ENCODE results near the gene SGF29. TPM values are rescaled to one million over a fixed set of nuclear protein-coding genes. Genes with fewer than 3 reads are reported as not detected.

SGF29 gene
- total and polyA plus RNA-seq, 12 donors: 18.4 to 118 (median 29.9) TPM

DNA sequence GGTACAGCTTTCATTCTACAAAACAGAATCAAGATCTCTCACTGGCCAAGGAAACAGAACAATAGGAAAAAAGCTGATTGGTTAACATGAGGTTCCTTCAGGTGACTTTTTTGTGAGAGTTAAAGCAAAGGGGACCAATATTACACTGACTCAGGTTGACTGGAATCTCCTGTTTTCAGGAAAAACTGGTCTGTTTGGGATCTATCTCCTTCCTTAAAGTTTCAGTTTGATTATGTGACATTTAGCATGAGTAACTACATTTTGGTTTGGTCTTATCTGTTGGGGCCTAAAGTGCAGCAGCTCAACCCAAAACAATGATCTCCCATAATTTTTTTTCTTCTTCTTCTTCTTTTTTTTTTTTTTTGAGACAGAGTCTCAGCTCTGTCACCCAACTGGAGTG lies 24.6 kb upstream of the SGF29 start:
- Histone ChIP-seq H3K27me3 (no peaks in the 10 kb centered on the region), H3K27ac (peak overlapping the region in 3 of 5 donors; percentile 58 to 67 (median 60)), H3K36me3 (replicated peaks in 1 of 2) (no peaks in the 10 kb centered on the region), H3K4me1 (replicated peaks in 1 of 2) (peaks cover 27 to 28% of the 10 kb centered on the region in 2 donors), H3K4me3 (no peak overlapping the region), H3K9me3 (replicated peaks in 1 of 3) (no peaks in the 10 kb centered on the region)
- TF ChIP-seq POLR2A (IDR thresholded peaks at IDR 0.05): no peak
- DNase-seq: no peak
- intact Hi-C loops (cut with DNase I): no loop called here

DNA sequence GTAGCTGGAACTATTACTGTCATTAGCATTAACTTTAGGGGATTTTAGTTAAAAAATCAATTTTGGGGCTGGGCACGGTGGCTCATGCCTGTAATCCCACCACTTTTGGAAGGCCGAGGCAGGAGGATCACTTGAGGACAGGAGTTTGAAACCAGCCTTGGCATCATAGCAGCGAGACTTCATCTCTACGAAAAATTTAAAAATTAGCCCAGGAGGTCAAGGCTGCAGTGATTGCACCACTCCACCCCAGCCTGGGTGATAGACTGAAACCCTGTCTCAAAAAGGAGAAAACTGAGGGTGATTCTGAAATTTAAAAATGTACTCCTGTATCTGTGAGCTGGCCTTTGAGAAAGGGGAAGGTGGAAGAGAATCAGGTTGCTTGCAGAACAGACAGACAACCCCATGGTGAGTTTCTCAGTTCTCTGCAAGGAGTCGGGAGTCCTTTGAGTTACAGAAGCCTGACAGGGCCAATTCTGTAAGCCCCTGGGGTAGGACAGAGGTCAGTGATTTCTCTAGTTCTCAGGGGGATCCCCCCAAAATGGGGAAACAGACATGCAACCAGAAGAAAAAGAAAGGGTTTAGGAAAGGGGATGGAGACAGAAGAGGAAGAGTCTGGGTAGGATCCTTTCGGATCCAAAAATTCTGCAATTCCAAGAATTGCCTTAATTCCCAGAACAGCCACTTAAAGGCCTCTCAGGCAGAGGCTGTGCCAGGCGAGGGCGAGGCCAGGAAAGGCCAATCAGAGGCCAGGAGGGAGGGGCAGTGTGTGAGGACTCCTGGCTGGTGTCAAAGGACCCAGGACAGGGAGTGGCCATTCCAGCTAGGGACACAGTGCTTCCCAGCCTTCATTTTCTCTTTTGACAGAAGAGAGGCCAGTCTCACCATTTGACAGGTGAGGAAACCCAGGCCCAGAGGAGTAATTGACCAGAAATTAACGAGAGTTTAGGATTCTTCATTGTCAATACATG lies 21.7 kb upstream of the SGF29 start:
- peak; percentile 72 to 93 (median 90) for DNase-seq
- H3K9me3 ChIP-seq (replicated peaks in 1 of 3): no peaks in the 10 kb centered on the region
- H3K4me1 ChIP-seq (replicated peaks in 1 of 2): peaks cover 28 to 39% of the 10 kb centered on the region in 2 donors
- H3K27ac ChIP-seq: peak overlapping the region; percentile 60 to 84 (median 62)
- H3K4me3 ChIP-seq: no peak overlapping the region
- peak in 1 of 2 donors; percentile 64 for TF ChIP-seq POLR2A (IDR thresholded peaks at IDR 0.05)
- TF ChIP-seq, protein P1, sequence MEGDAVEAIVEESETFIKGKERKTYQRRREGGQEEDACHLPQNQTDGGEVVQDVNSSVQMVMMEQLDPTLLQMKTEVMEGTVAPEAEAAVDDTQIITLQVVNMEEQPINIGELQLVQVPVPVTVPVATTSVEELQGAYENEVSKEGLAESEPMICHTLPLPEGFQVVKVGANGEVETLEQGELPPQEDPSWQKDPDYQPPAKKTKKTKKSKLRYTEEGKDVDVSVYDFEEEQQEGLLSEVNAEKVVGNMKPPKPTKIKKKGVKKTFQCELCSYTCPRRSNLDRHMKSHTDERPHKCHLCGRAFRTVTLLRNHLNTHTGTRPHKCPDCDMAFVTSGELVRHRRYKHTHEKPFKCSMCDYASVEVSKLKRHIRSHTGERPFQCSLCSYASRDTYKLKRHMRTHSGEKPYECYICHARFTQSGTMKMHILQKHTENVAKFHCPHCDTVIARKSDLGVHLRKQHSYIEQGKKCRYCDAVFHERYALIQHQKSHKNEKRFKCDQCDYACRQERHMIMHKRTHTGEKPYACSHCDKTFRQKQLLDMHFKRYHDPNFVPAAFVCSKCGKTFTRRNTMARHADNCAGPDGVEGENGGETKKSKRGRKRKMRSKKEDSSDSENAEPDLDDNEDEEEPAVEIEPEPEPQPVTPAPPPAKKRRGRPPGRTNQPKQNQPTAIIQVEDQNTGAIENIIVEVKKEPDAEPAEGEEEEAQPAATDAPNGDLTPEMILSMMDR (IDR thresholded peaks at IDR 0.05): no peak
- WGBS, 4 donors: 38 to 44% (median 43%) methylated on average over 9 of the region's 9 CpGs
- no peaks in the 10 kb centered on the region for H3K27me3 ChIP-seq
- intact Hi-C loops (cut with DNase I): no loop called here
- H3K36me3 ChIP-seq (replicated peaks in 1 of 2): no peaks in the 10 kb centered on the region

DNA sequence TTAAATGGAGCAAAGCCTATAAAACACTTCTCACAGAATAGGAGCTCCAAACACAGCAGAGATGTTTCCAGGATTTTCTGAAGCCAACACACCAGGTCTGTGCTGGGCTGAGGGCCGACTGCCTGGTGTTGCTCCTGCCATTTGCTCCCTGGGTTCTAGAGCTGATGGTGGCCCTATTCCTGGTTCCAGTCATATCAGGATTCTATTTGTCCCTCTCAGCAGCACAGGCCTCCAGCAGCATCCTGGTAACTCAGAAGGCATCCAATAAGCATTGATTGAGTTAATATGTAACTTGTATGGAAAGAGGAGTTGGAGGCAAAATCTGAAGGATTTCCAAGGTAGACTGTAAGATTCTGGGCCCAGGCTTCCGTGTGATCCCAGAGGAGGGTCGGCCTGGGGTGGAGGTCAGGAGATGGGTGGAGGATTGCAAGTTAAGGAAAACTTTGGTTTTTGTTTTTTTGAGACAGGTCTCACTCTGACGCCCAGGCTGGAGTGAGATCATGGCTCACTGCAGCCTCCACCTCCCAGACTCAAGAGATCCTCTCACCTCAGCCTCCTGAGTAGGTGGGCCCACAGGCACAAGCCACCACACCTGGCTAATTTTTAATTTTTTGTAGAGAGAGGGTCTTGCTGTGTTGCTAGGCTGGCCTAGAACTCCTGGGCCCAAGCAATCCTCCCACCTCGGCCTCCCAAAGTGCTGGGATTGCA lies 20.6 kb upstream of the SGF29 start:
- Histone ChIP-seq H3K36me3 (replicated peaks in 1 of 2) (no peaks in the 10 kb centered on the region), H3K9me3 (replicated peaks in 1 of 3) (no peaks in the 10 kb centered on the region), H3K27me3 (no peaks in the 10 kb centered on the region), H3K27ac (peak overlapping the region; percentile 23 to 84 (median 60)), H3K4me1 (replicated peaks in 1 of 2) (peaks cover 34 to 48% of the 10 kb centered on the region in 2 donors), H3K4me3 (no peak overlapping the region)
- WGBS, 4 donors: 86 to 93% (median 90%) methylated on average over 5 of the region's 5 CpGs
- no peak for DNase-seq
- TF ChIP-seq, protein P1 (IDR thresholded peaks at IDR 0.05): no peak
- intact Hi-C loops (cut with DNase I): no loop called here

DNA sequence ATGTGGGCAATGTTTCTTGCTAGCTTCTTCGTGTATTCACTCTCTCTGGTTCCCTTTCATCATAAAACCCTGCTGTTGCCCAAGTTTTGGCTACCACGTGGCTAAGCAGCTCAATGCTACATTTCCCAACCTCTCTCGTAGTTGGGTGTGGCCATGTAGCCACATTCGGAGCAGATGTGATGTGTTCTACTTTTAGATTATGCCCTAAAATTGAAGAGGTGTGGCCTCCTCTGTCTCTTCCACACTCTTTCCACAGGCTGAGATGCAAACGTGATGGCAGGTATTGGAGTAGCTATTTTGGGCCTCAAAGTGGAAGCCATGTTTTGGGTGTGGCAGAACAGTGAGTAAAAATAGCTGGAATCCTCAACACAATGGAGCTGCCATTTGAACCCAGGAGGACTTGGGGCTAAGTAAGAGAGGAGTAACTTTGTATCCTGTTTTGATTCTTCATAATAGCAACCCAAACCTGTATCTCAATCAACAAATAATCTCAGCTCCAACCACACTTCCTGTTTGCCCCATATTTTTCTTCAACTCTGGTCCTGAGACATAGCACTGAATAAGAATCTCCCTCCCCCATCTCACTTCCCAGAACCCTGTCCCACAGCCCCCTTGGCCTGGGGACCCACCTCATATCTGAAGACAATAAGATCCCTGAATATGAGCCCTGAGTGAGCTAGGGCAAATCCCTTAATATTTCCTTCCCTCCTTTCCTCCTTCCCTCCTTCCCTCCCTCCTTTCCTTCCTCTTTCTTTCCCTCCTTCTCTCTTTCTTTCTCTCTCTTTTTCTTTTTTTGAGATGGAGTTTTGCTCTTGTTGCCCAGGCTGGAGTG lies 19.0 kb upstream of the SGF29 start:
- peak overlapping the region in 3 of 5 donors; percentile 27 to 60 (median 38) for H3K27ac ChIP-seq

More for the DNA sequence above, 19.0 kb upstream of the SGF29 start:
- Histone ChIP-seq H3K4me3 (no peak overlapping the region), H3K4me1 (replicated peaks in 1 of 2) (peaks cover 31 to 47% of the 10 kb centered on the region in 2 donors), H3K9me3 (replicated peaks in 1 of 3) (no peaks in the 10 kb centered on the region), H3K27me3 (no peaks in the 10 kb centered on the region), H3K36me3 (replicated peaks in 1 of 2) (no peaks in the 10 kb centered on the region)
- TF ChIP-seq, protein P1 (IDR thresholded peaks at IDR 0.05): no peak
- no peak for TF ChIP-seq POLR2A (IDR thresholded peaks at IDR 0.05)
- 54 to 78% (median 59%) methylated on average over 5 of the region's 5 CpGs for WGBS, 4 donors
- peak in 6 of 7 donors; percentile 46 to 77 (median 76) for DNase-seq
- intact Hi-C loops (cut with DNase I): no loop called here
